Colonic mucosa (tissue), 4 donors: ENCODE results near the gene ATG7. TPM values are rescaled to one million over a fixed set of nuclear protein-coding genes. Genes with fewer than 3 reads are reported as not detected.

Experiments used
- DNase-seq: peaks from one replicate; pipeline ENCODE4 v3.0.0-alpha.2; 2020
- H3K27ac ChIP-seq: fragments of 200-600 bp; one replicate; pipeline ENCODE4 v1.8.0; 2021
- H3K27me3 ChIP-seq: fragments of 200-600 bp; one replicate; pipeline ENCODE4 v1.8.0; 2021
- H3K36me3 ChIP-seq: fragments of 200-600 bp; one replicate; pipeline ENCODE4 v1.8.0; 2021
- H3K4me1 ChIP-seq: fragments of 200-600 bp; one replicate; pipeline ENCODE4 v1.8.0; 2021; ENCODE audit warnings: mild to moderate bottlenecking
- H3K4me3 ChIP-seq: fragments of 200-600 bp; one replicate; pipeline ENCODE4 v1.8.0; 2021
- H3K9ac ChIP-seq, 2 donors: one replicate each; pipeline ENCODE4 v1.7.0; 2013; ENCODE audit warnings: control low read depth in 2 of 2, low read depth in 2 of 2, low read length in 2 of 2
- H3K9me3 ChIP-seq: fragments of 200-600 bp; one replicate; pipeline ENCODE4 v1.8.0; 2021
- intact Hi-C: fragments of 100-400 bp; cut with DNase I; formaldehyde crosslinking; loops from one replicate; pipeline ENCODE4 v1.14.1; 2022
- total RNA-seq, 2 donors: library from RNA; stranded (reverse); fragmentation: NEBNext Ultra II Directional in 1 of 2; extraction: Animal tissue kit (Norgen Biotek cat#: 25700) in 1 of 2; gene quantifications; one replicate each; pipeline ENCODE4 v1.2.1, GENCODE V29; 2021
- TF ChIP-seq, protein P1 (sequence below): fragments of 200-600 bp; IDR thresholded peaks from one replicate; pipeline ENCODE4 v1.8.0; 2022; ENCODE audit warnings: antibody characterized with exemption, mild to moderate bottlenecking
- donor health status: healthy.
- donor health status: DM: no; HTN: no; CAD: no.
- donor health status: DM: no; HTN: no; CAD: no.

The ATG7 gene
- total RNA-seq, 2 donors from 2014 or later: 31.9 to 32.0 TPM

GRCh38 chr3:11297126-11297525 is 24.9 kb downstream of the ATG7 start:
- Histone ChIP-seq H3K4me1 (no peaks in the 10 kb centered on the region), H3K27ac (no peak overlapping the region), H3K27me3 (no peaks in the 10 kb centered on the region), H3K9ac (no peak overlapping the region), H3K4me3 (no peak overlapping the region), H3K9me3 (no peaks in the 10 kb centered on the region), H3K36me3 (no peaks in the 10 kb centered on the region)
- TF ChIP-seq, protein P1, sequence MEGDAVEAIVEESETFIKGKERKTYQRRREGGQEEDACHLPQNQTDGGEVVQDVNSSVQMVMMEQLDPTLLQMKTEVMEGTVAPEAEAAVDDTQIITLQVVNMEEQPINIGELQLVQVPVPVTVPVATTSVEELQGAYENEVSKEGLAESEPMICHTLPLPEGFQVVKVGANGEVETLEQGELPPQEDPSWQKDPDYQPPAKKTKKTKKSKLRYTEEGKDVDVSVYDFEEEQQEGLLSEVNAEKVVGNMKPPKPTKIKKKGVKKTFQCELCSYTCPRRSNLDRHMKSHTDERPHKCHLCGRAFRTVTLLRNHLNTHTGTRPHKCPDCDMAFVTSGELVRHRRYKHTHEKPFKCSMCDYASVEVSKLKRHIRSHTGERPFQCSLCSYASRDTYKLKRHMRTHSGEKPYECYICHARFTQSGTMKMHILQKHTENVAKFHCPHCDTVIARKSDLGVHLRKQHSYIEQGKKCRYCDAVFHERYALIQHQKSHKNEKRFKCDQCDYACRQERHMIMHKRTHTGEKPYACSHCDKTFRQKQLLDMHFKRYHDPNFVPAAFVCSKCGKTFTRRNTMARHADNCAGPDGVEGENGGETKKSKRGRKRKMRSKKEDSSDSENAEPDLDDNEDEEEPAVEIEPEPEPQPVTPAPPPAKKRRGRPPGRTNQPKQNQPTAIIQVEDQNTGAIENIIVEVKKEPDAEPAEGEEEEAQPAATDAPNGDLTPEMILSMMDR: no peak
- DNase-seq: no peak
- intact Hi-C loops: no loop called here

DNA sequence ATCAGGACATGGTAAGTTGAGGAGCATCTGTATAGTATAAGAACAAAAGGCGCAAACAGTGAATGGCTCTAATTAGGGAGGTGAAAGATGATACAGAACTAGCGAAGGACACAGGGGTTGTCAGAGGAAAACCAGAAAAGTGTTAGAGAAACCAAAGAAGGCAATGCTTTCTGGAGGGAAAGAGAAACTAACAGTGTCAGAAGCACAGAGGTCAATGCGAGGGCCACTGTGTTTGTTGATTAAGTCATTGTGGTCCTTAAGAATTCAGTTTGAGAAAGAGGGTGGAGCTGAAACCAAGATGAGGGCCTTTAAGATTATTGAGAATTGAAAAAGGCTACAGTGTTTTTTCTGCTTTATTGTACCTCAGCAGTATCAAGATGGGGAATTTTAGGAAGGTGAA is 28.8 kb downstream of the ATG7 start:
- TF ChIP-seq, protein P1: no peak
- no peak overlapping the region for H3K27ac ChIP-seq
- no peaks in the 10 kb centered on the region for H3K36me3 ChIP-seq
- no peak overlapping the region for H3K4me3 ChIP-seq
- H3K27me3 ChIP-seq: no peaks in the 10 kb centered on the region
- no peaks in the 10 kb centered on the region for H3K4me1 ChIP-seq
- intact Hi-C loops: no loop called here
- no peak for DNase-seq
- no peaks in the 10 kb centered on the region for H3K9me3 ChIP-seq
- H3K9ac ChIP-seq: no peak overlapping the region

GRCh38 chr3:11302444-11302843 is 30.2 kb downstream of the ATG7 start:
- DNase-seq: no peak
- no peak overlapping the region for H3K9ac ChIP-seq
- no peaks in the 10 kb centered on the region for H3K27me3 ChIP-seq
- no peaks in the 10 kb centered on the region for H3K9me3 ChIP-seq
- no peak overlapping the region for H3K27ac ChIP-seq
- intact Hi-C loops: no loop called here
- TF ChIP-seq, protein P1: no peak
- H3K4me1 ChIP-seq: no peaks in the 10 kb centered on the region
- no peak overlapping the region for H3K4me3 ChIP-seq
- no peaks in the 10 kb centered on the region for H3K36me3 ChIP-seq

DNA sequence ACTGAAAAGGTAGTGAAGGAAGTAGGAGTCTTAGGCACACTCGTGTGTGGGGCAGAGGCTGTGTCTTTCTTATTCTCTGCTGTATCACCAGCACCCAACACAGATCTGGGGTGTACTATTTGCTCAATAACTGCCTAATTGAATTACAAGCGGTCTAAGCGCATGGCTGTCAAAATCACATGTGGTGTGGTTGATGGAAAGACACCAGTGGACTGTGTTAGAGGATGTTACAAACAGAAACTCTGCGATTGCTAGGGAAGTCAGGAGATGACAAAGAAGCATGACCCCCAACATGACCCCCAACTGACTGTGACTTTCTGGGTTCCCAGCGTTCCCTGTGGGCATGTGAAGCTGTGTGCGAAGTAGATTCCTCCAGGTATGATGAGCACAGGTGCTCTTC is 32.0 kb downstream of the ATG7 start:
- no peak overlapping the region for H3K4me3 ChIP-seq
- no peak for DNase-seq
- TF ChIP-seq, protein P1: no peak
- peaks cover 2% of the 10 kb centered on the region for H3K36me3 ChIP-seq
- H3K9me3 ChIP-seq: no peaks in the 10 kb centered on the region
- no peaks in the 10 kb centered on the region for H3K27me3 ChIP-seq
- H3K4me1 ChIP-seq: no peaks in the 10 kb centered on the region
- intact Hi-C loops: no loop called here
- H3K27ac ChIP-seq: no peak overlapping the region
- H3K9ac ChIP-seq: no peak overlapping the region

- H3K36me3 ChIP-seq: peaks cover 6% of the 10 kb centered on the region
- intact Hi-C loops: no loop called here
- DNase-seq: no peak
These were observed 33.3 kb downstream of the ATG7 start for GRCh38 chr3:11305509-11305908.

More at GRCh38 chr3:11305509-11305908, 33.3 kb downstream of the ATG7 start:
- TF ChIP-seq, protein P1: no peak
- Histone ChIP-seq H3K27ac (no peak overlapping the region), H3K27me3 (no peaks in the 10 kb centered on the region), H3K4me3 (no peak overlapping the region), H3K4me1 (no peaks in the 10 kb centered on the region), H3K9ac (no peak overlapping the region), H3K9me3 (no peaks in the 10 kb centered on the region)
